NOMO-1 (cell line): Measurements from ENCODE around the gene ISCA1.
"Not testable (repeated sequence)": the region's sequence is repeated elsewhere in the genome, so short reads cannot be mapped to it uniquely, and the experiment has no call there.

Source experiments
- DNase-seq, 2 experiments: peaks; one replicate each; lab custom pipeline; 2025; ENCODE audit not compliant: unreplicated experiment in 2 of 2; lab: John Stamatoyannopoulos, UW

ISCA1 gene

DNA sequence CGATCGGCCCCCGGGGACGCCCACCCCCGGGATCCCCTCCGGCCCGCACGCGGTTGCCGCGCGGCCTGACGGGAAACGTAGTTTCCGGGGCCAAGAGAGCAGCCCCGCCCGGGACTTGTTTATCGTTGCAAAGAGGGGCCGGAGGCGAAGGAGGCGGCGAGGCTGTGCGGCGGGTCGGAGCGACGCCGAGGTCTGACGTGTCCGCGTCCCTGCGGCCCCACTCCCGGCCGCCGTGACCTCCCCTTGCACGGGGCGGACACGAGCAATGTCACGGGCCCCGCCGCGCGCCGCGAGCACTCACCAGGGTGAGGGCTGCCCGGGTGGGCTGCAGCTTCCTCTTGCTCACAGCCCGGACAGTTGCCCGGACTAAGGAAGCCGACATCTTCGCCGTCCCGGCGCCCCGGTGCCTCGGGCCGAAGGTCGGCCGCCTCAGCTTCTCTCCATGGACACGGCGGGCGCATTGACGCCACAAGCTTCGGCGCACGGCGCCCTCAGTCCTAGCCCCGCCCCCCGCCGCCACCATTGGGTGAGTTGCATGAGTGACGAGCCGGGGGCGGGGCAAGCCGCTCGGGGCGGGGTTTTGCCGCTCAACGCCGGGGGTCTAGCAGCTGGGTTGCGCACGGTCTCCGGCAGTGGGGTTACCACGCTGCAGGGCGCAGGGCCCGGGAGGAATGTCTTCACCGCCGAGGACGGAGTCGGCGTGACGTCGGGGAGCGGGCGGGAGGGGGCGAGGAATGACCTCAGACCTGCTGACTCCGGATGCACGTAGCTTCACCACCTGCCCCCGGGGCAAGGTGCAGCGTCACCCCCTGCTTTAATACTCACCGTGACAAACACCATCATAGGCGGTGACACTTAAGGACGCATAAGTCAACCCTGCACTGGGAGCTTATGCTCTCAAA lies at the start of gene ISCA1:
ISCA1 (minus strand) TSS at position 462 of the 902 bp plus-strand sequence; CDS start at position 382, 80 bp downstream.
- peak; percentile 39 to 67 for DNase-seq

DNA sequence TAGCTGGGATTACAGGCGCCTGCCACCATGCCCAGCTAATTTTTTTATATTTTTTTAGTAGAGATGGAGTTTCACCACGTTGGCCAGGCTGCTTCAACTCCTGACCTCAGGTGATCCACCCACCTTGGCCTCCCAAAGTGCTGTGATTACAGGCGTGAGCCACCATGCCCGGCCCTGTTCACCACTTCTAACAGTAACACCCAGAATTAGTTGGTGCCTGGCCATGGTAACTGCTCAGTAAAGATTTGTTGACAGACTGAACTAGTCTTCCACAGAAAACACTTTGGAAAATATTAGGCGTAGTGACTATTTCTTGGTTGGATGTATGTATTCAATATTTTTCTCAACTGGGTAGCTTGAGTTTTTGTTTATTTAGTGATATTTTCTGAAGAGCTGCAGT lies 47.8 kb upstream of the ISCA1 start:
- DNase-seq = no peak

DNA sequence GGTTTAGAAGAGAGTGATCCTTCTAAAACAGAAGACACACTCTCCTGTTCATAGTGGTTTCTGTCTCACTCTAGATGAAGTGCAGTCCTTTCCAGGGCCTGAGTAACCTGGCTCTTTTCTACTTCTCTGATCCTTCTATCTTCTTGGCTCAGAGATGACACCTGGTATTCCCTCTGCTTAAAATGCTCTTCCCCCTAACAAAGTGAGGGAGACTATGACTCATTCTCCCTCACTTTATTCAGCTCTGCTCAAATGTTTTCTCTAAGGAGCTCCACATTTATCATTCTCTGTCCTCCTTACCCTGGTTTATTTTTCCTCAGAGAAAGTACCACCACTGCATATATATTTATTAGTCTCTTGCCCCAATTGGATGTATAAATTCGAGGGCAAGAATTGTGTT lies 47.3 kb upstream of the ISCA1 start:
- no peak for DNase-seq

DNA sequence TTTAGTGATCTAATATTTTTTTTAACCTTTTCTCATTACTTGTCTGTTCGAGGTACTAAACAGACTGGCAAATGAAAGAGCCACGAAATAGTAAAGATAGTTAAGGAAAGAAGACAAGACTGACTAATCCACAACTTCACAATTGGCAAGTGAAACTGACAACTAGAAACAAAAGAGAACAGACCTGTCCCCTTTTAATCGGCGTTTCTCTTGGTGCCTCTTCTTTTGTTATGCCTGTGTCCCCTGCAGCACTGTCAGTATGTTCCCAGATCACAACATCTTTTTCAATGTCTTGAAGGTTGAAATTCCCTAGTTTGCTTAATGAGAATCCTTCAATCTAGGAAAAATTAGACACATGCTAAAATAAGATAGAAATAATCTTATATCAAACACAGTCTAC lies 45.8 kb upstream of the ISCA1 start:
- DNase-seq = no peak

DNA sequence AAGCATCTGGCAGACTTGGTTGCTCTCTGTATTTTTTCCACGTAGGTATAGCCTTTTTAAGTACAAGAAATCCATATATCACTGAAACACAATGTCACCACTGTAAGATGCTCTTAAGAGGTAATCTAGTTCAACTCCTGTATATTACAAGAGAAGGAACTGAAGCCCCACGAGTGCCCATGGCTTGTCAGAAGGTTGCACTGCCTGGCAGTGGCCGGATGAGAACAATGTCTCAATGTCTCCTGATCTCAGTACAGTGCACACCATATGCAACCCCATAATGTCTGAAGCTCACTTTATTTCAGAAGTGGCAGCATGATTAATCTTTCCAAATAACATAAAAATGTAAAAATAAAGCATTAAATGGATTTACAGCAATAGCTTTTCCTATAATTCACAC lies 44.2 kb upstream of the ISCA1 start:
- no peak for DNase-seq

DNA sequence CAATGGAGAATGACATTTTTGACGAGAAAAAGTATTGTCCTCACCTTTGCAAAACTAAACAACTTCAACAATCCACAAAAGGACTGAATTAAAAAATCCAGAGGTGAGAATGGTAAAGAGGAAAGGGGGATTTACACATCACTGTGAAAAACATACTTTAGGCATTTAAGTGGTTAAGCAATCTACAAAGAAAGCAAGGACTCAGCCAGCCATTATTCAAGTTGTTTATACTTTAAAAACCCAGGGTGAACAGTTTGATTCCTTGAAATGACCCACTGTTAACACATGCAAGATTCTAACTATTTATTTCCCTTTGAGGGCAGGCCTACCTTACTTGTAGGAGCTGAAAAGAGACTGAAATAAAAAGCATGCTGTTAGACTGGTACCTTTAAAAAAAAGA lies 42.6 kb upstream of the ISCA1 start:
- DNase-seq = no peak

DNA sequence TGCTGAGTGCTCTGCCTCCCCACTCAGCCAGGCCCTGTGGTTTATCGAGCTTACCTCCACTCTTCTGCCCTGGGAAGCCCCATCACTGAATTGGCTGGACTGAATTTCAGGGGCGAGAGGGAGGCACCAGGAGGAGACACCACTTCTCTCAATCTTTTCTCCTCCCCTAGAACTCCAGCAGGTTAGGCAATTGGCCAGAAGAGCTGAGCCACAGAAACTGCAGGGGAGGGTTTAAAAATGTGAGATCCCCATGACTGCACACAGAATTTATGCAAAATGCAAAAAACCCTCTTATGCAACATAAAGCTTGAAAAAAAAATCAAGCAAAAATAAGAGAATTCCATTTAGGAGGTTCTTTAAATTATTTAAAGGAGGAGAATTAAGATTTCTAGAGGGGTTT lies 42.0 kb upstream of the ISCA1 start:
- no peak for DNase-seq

DNA sequence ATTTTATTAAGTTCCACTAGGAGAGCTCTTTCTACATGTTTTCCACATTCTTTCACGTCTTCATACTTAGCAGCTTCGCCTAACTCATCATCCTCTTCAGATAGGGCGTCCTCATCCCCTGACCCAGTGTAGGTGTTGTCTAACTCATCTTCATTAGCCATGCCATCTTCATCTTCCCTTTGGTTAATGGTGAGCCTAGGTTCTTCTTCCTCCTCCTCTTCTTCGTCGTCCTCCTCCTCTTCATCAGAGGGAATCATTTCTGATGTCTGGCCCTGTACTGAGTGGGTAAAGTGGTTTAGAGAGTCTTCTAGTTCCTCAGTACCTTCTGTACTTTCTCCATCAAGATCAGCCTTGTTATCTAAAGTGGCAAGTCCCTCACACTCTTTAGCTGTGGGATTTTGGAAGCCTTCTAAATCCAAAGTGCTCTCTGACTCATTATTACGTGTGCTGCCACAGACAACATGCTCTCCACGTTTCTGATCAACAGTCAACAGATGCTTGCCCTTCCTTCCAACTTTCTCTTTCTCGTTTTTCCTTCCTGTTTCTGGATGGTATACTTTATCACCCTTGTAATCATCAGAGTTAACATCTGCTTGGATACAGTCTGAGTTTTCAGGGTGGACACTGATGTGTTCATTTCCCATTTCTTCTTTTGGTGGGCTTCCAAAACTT lies 40.8 kb upstream of the ISCA1 start:
- DNase-seq = no peak

DNA sequence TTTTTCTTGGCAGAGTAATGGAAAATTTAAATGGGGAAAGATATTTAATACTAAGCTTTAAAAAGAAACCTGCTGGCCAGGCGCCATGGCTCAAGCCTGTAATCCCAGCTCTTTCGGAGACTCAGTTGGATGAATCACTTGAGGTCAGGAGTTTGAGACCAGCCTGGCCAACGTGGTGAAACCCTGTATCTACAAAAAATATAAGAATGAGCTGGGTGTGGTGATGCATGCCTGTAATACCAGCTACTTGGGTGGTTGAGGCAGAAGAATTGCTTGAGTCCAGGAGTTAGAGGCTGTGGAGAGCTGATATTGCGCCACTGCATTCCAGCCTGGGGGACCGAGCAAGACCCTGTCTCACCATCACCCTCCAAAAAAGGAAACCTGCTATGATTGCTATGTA lies 39.0 kb upstream of the ISCA1 start:
- no peak for DNase-seq

DNA sequence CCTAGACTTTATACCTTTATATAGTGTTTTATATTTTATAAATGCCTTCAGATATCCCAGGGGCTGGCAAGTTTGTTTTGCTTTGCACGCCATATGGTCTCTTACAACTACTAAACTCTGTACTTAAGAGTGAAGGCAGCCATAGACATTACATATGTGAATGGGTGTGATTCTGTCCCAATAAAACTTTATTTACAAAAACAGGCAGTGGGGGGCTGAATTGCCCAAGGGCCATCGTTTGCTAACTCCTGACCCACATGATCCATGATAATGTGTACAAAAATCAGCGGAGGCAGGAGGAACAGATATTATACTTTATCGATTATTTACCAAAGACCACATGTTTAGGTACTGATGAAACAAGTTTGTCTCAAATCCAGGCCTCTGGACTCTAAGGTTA lies 35.8 kb upstream of the ISCA1 start:
- DNase-seq = no peak

DNA sequence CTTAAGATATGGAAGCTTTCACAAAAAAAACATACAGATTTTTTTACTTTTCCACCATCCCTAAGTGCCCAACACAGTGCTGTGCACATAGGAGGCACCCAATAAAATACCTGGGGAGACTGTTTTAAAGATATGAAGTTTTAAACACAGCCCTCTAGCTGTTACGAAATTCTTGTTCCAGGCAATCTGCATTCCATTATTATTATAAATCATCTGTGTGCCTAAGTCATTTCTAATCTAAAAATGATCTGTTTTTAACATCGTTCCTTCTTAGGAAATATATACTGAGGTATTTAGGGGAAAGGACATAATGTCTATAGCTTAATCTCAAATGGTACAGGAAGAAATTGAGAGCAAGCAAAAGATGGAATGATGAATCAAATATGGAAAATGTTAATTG lies 32.7 kb upstream of the ISCA1 start:
- no peak for DNase-seq

DNA sequence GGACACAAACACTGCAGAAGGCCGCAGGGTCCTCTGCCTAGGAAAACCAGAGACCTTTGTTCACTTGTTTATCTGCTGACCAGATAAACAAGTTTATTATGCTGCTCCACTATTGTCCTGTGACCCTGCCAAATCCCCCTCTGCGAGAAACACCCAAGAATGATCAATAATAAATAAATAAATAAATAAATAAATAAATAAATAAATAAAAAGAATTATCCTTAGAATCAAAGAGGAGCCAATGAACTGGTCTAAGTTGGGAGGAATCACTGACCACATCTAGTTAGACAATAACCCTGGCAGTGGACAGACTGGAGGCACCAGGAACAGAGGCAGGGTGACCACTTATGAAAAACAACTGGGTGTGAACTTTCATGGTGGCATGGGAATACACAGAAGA lies 30.6 kb upstream of the ISCA1 start:
- DNase-seq = not testable (repeated sequence)

DNA sequence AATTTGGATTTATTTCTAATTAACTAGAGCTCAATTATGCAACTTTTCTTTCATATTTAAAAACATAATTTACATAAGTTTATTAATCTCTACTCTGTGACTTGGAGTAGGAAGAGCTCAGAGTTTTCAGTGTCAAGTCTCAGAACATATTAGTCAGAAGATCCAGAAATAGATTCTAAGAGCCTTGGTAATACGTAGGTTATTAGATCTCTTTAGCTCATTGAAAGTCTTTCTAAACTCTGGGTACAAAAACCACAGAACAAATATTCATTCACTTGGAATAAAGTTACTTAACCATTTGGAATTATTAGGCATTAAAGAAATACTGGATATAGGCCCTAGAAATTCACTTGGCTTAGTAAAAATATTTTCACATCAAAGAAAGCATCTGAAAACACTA lies 26.3 kb upstream of the ISCA1 start:
- DNase-seq = no peak

DNA sequence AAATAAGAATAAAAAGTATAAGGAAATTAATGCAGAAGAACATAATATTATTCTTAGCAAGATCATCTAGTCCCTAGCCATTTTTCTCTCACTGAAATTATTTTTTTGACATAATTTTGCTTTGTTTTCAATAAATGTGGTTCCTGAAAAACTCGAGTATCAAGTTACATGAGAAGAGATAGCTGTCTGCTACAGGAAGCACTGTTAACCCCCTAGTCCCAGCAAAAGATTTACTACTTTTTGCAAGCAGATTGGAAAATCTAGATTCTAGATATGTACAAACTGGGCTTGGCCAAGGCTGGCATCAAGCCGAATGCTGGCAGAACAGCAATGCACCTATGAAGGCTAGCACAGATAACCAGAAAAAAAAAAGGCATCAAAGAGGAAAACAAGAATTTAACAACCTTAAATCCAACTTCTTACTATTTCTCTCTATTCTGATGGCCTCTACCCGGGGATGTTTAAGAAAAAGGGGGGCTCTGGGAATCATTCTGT lies 21.9 kb upstream of the ISCA1 start:
- DNase-seq = no peak

DNA sequence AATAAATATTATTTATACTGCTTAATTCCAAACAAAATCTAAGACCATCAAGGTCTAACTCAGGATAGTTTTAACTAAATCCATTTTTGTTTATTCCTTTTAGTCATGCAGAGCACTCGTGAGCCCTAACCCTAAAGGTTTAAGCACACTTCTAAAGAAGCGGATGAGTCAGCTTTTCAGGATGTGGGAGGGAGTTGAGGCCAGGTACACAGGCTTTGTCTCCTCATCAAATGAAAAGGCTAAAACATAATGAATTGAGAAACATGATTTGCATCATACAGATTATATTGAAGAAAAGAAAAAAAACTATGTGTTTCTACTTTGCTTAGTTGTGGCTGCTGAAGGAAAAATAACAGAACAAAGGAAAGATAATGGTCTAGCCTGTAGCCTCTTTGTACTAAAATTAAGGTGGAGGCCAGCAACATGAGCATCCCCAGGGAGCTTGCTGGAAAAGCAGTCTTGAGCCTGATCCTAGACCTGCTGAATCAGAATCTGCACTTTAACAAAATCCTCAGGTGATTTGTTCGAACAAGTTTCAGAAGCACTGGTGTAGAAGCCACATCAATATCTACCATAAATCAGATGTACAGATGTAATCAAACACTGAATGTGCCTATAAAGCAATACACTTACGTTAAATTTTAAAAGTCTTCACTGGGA lies 21.1 kb upstream of the ISCA1 start:
- DNase-seq = no peak

DNA sequence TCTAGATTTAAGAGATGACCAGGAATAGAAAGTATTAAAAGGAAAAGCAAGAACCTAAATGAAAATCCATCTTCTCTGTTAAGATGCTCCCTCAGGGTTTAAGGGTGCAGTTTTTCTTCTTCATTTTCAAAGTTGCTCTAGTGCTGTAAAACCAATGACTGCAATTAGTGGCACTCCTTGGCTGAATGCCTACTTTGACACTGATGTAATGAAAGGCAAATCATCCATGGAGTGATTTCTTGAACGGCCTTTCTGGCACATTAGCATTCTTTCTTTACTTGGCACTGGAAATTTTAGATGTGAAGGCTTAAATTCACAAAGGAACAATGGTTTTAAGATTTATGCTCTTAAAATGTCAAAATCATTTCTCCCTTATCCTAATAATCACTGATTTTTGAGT lies 19.3 kb upstream of the ISCA1 start:
- DNase-seq = no peak

DNA sequence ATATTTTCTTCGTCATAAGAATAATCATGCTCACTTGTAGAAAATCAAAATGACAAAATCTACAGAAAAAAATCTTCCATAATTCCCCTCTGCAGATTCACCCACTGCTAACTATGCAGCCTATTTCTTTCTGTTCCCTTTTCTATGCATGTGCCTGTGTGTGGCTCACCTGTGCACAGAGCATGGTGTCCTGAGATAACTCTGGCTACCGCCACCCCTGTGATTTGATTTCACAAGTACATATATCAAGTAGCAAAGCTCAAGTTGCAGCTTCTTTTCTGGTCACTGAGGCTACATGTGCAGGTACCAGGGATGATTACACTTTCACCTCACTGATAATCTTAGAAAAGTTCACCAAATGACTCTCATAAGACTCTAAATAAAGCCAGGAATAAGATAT lies 18.4 kb upstream of the ISCA1 start:
- DNase-seq = no peak

DNA sequence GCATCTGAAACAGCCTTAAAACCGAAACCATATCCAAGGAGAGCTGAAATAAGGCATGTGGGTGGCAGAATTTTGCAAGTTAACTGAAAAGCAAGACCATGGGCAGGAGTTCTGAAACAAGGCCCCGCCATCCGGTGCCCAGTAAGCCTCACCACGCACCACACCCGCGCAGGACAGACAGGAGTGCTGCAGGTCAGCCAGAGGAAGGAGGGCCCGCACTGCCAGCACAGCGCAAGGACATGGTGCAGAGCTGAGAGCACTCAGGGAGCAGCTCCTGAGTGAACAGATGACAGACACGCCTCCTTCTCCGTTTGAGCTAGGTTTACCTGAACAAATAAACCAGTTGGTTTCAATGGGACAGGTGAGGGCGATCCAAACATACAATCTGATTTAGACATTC lies 16.5 kb upstream of the ISCA1 start:
- no peak for DNase-seq

DNA sequence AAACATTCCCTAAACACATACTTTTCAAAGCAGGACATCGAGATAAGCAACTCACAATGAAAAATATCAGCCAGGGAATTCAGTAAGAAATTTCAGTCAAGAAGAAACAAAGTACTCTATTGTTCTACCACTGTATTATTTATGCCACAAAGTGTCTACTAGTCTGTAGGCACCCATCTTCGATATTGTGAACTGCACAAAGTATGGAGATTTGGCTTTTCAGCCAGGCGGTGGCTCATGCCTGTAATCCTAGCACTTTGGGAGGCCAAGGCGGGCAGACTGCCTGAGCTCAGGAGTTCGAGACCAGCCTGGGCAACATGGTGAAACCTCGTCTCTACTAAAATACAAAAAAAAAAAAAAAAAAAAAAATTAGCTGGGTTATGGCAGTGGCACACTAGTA lies 8.0 kb upstream of the ISCA1 start:
- DNase-seq = not testable (repeated sequence)

DNA sequence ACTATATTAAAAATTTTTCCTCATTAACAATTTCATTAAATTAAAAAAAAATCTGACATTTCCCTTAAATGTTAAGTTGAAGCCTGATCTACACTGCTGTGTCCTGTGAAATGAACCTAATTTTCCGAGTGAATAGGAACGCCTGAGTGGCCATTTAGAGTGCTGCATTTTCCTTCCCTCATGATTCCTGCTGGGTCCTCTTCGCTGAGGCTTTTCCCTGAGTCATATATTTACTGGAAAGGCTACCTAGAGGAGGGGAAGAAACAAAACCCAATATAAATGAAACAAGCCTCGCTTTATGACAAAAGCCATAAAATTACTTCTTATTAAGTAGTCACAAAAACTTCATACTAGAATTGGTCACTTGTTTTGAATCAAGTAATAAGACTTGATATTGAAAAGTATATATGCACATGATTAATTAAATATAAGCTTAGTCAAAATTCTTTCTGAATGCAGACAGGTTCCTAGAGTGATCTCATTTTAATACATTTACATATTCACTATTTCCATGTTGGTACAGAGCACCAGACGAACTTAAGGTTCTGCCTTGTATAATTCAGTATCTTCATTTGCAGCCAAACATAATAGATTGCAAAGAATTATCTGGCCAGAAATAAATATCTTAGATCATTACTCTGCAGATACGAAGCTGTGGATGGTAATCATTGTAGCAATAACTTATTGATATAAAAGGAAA lies 6.3 kb upstream of the ISCA1 start:
- DNase-seq = no peak

DNA sequence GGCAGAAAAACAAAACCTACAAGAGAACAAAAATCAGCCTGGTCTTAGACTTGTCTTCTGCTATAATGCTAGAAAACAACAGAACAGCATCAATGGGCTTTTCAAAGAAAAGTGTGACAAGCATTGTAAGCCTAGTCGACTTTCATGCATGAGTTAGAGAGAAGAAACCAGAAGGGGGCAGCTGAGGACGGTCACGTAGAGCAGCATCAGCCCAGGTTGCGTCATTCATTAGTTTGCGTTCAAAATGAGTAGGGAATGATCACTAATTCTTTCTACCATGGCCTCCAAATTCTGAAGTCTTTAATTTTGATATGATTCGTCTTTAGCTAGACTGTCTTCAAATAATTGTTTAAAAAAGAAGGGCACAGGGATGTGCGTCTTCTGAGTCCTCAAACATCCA lies 4.7 kb upstream of the ISCA1 start:
- DNase-seq = peak in 1 of 2 experiments; percentile 1
